Lower leg skin (tissue), 4 donors: ENCODE data around the gene NPAS2. TPM values are rescaled to one million over a fixed set of nuclear protein-coding genes. Genes with fewer than 3 reads are reported as not detected.

Experiments used
- DNase-seq, 2 donors: peaks; one replicate each; pipeline ENCODE4 v3.0.0-alpha.2; 2019; ENCODE audit warnings: low spot score in 2 of 2
- H3K4me3 ChIP-seq: fragments of 200-600 bp; sonication (generic); 2 replicates; pipeline ENCODE4 v1.5.1; 2017; ENCODE audit warnings: mild to moderate bottlenecking, low read depth; ENCODE audit not compliant: poor library complexity, severe bottlenecking
- CTCF ChIP-seq, 3 donors: fragments of 450-650 bp; IDR thresholded peaks; one replicate each; pipeline ENCODE4 v1.5.1; 2016; ENCODE audit warnings: antibody characterized with exemption in 3 of 3, mild to moderate bottlenecking in 3 of 3, moderate library complexity in 2 of 3
- POLR2A ChIP-seq, 2 donors: fragments of 450-650 bp; IDR thresholded peaks; one replicate each; pipeline ENCODE4 v1.6.1; 2016 to 2017; ENCODE audit warnings: antibody characterized with exemption in 2 of 2, mild to moderate bottlenecking in 1 of 2, moderate library complexity in 1 of 2
- WGBS, 2 donors: methylation state at CpG; one replicate each; pipeline ENCODE4 v1.1.5; 2018; 5-methylcytosine and 5-hydroxymethylcytosine counted together
- intact Hi-C: fragments of 100-400 bp; cut with DNase I; formaldehyde crosslinking; loops from one replicate; pipeline ENCODE4 v1.15.0; 2023; ENCODE audit warnings: low total_unique reads
- total RNA-seq, 4 donors: library from RNA; depleted of rRNA; stranded (reverse); fragments of >200 nt; gene quantifications; one replicate each; pipeline ENCODE4 v1.1.0, GENCODE V29; 2016

The NPAS2 gene
- total RNA-seq, 4 donors from 2014 or later: 58.0 to 75.5 (median 62.1) TPM

GRCh38 chr2:100857341-100857740 lies 37.4 kb downstream of the NPAS2 start:
- intact Hi-C loops: no loop called here
- TF ChIP-seq POLR2A (IDR thresholded peaks at IDR 0.05) (no peak), CTCF (IDR thresholded peaks at IDR 0.05) (no peak)
- peak in 1 of 2 donors; percentile 83 for DNase-seq
- 65 to 67% methylated on average over 6 of the region's 6 CpGs for WGBS, 2 donors
- H3K4me3 ChIP-seq: no peak overlapping the region

DNA sequence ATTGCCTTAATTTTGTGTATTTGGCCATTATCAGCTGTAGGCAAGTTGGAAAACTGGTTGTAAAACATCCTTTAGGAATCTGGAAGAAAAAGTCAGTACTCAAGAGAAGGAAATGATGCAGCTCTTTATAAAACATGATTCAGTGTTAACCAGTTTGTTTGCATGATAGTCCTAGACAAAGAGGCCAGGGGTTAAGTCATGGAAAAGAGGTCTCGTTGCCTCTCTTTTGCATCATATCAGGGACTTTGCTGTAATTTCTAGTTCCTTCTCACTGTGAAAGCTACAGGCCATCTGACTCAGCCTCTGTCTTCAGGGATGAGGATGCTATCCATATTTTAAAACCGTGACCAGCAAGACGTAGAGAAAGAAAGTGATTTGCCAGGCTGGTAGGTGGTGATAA lies 38.0 kb downstream of the NPAS2 start:
- intact Hi-C loops: no loop called here
- peak in 1 of 2 donors; percentile 14 for DNase-seq
- no peak overlapping the region for H3K4me3 ChIP-seq
- TF ChIP-seq POLR2A (IDR thresholded peaks at IDR 0.05): no peak
- TF ChIP-seq CTCF (IDR thresholded peaks at IDR 0.05): no peak
- 67 to 76% methylated on average over 3 of the region's 3 CpGs for WGBS, 2 donors

GRCh38 chr2:100859902-100860301 lies 40.0 kb downstream of the NPAS2 start:
- intact Hi-C loops: no loop called here
- 94 to 97% methylated on average over 2 of the region's 2 CpGs for WGBS, 2 donors
- TF ChIP-seq POLR2A (IDR thresholded peaks at IDR 0.05) (no peak), CTCF (IDR thresholded peaks at IDR 0.05) (no peak)

DNA sequence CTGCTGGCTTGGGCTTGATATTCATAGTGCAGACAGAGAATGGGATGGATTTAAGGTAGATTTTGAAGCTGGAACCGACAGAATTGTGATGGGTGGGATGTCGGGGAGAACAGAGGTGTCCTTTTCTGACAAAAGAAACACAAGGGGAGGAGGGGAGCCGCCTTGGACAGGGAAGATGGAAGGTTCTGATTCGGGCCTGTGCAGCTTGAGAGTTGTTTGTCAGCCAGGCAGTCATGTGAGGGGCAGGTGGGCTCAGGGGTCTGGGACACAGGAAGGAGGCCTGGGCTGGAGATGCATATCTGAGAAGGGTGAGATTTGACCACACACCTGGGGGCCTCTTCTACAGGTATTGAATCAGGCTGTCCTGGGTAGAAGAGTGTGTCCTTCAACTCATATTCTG lies 41.4 kb downstream of the NPAS2 start:
- WGBS, 2 donors: 87 to 90% methylated on average over 4 of the region's 4 CpGs
- no peak for TF ChIP-seq POLR2A (IDR thresholded peaks at IDR 0.05)
- TF ChIP-seq CTCF (IDR thresholded peaks at IDR 0.05): no peak
- DNase-seq: peak in 1 of 2 donors; percentile 69
- H3K4me3 ChIP-seq: no peak overlapping the region
- intact Hi-C loops: no loop called here

More at GRCh38 chr2:100859902-100860301, 40.0 kb downstream of the NPAS2 start:
- no peak overlapping the region for H3K4me3 ChIP-seq
- no peak for DNase-seq

DNA sequence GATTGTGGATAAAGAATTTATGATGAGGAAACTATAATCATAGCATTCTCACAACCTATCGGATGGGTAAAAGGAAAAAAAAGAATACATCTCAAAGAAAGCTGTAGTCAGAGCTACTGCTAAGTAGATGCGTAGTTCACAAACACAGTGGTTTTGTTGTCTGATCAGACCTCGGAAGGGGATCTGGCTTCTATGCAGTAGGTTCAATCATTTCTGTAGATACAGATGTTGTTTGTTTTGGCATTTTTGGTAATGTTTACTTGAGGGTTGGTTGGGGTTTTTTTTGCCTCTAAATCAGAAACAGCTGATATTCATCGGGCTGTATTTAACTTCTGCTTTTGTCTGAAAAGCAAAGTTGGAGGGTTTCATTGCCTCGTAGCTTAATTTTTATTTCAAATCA lies 42.1 kb downstream of the NPAS2 start:
- TF ChIP-seq POLR2A (IDR thresholded peaks at IDR 0.05) (no peak), CTCF (IDR thresholded peaks at IDR 0.05) (no peak)
- intact Hi-C loops: no loop called here
- 59 to 65% methylated on average over 5 of the region's 5 CpGs for WGBS, 2 donors
- DNase-seq: no peak
- H3K4me3 ChIP-seq: no peak overlapping the region

- TF ChIP-seq CTCF (IDR thresholded peaks at IDR 0.05) (no peak), POLR2A (IDR thresholded peaks at IDR 0.05) (no peak)
- H3K4me3 ChIP-seq: no peak overlapping the region
- peak in 1 of 2 donors; percentile 42 for DNase-seq
- 67 to 74% methylated on average over 5 of the region's 5 CpGs for WGBS, 2 donors
- intact Hi-C loops: no loop called here
Measured at GRCh38 chr2:100865816-100866460, 46.0 kb downstream of the NPAS2 start.
